Uterus (tissue), 4 donors: ENCODE measurements around the gene ERMP1. TPM values are rescaled to one million over a fixed set of nuclear protein-coding genes. Genes with fewer than 3 reads are reported as not detected.

Experiments
- DNase-seq, 2 donors: peaks; one replicate each; pipeline ENCODE4 v3.0.0-alpha.2; 2019 to 2020
- H3K27ac ChIP-seq, 2 donors: fragments of 200-600 bp; sonication (generic); 1 replicate in 1 of 2; 2 replicates in 1 of 2; pipeline ENCODE4 v1.5.1; 2016 to 2018
- H3K27me3 ChIP-seq, 2 donors: fragments of 200-600 bp; sonication (generic); one replicate each; pipeline ENCODE4 v1.5.1; 2018 to 2019; ENCODE audit warnings: control low read depth in 1 of 2
- H3K36me3 ChIP-seq, 2 donors: fragments of 200-600 bp; sonication (generic); one replicate each; pipeline ENCODE4 v1.5.1; 2019; ENCODE audit warnings: control low read depth in 1 of 2
- H3K4me1 ChIP-seq, 2 donors: fragments of 200-600 bp; sonication (generic); one replicate each; pipeline ENCODE4 v1.5.1; 2018 to 2019; ENCODE audit warnings: control low read depth in 1 of 2
- H3K4me3 ChIP-seq, 2 donors: fragments of 200-600 bp; sonication (generic); 1 replicate in 1 of 2; 2 replicates in 1 of 2; pipeline ENCODE4 v1.5.1; 2018 to 2019; ENCODE audit warnings: mild to moderate bottlenecking in 1 of 2
- H3K9me3 ChIP-seq, 2 donors: fragments of 200-600 bp; sonication (generic); one replicate each; pipeline ENCODE4 v1.5.1; 2019; ENCODE audit warnings: control low read depth in 1 of 2
- POLR2A ChIP-seq, 2 donors: fragments of 450-650 bp; IDR thresholded peaks; one replicate each; pipeline ENCODE4 v1.6.1; 2016; ENCODE audit warnings: antibody characterized with exemption in 2 of 2, mild to moderate bottlenecking in 1 of 2, moderate library complexity in 1 of 2
- intact Hi-C: fragments of 100-400 bp; cut with DNase I; formaldehyde crosslinking; loops from one replicate; pipeline ENCODE4 v1.15.1; 2023; ENCODE audit warnings: low total_unique reads
- total RNA-seq, 4 donors: library from RNA; depleted of rRNA in 3 of 4; stranded (reverse); fragments of >200 nt in 3 of 4; gene quantifications; one replicate each; pipeline versions ENCODE4 v1.1.0 to v1.2.4, GENCODE V29; 2014 to 2023
- TF ChIP-seq, protein P1 (sequence below), 4 experiments: fragments of 200-600 bp in 2 of 4; fragments of 450-650 bp in 2 of 4; sonication (generic) in 2 of 4; IDR thresholded peaks; one replicate each; pipeline ENCODE4 v1.5.1; 2016 to 2019; ENCODE audit warnings: antibody characterized with exemption in 4 of 4, mild to moderate bottlenecking in 2 of 4, moderate library complexity in 1 of 4
- donor health status: DM: yes; HTN: yes; CAD: no.

The ERMP1 gene
- total RNA-seq, 4 donors from 2014 or later, result 7.9 to 34.9 (median 11.5) TPM

DNA sequence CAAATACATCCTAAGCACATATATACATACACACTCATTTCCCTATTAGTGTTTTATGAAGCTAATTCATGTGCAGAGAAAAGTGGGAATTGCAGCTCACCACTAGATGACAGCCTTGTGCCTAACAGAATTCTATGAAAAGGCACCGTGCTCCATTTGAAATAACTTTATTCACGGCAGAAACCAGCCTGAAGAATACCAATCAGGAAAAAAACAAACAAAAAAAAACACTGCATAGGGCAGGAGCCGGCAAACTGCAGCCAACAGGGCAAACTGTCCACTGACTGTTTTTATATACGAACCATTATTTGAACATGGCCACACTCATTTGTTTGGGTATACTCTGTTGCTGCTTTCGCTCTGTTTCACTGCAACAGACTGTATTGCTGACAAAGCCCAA is 33.6 kb downstream of the ERMP1 start:
- no peak overlapping the region for H3K27ac ChIP-seq
- TF ChIP-seq, protein P1, sequence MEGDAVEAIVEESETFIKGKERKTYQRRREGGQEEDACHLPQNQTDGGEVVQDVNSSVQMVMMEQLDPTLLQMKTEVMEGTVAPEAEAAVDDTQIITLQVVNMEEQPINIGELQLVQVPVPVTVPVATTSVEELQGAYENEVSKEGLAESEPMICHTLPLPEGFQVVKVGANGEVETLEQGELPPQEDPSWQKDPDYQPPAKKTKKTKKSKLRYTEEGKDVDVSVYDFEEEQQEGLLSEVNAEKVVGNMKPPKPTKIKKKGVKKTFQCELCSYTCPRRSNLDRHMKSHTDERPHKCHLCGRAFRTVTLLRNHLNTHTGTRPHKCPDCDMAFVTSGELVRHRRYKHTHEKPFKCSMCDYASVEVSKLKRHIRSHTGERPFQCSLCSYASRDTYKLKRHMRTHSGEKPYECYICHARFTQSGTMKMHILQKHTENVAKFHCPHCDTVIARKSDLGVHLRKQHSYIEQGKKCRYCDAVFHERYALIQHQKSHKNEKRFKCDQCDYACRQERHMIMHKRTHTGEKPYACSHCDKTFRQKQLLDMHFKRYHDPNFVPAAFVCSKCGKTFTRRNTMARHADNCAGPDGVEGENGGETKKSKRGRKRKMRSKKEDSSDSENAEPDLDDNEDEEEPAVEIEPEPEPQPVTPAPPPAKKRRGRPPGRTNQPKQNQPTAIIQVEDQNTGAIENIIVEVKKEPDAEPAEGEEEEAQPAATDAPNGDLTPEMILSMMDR (IDR thresholded peaks at IDR 0.05), result peak; percentile 52 to 68 (median 62)
- TF ChIP-seq POLR2A (IDR thresholded peaks at IDR 0.05), result no peak
- no peak for DNase-seq
- H3K27me3 ChIP-seq, result no peaks in the 10 kb centered on the region
- H3K4me1 ChIP-seq, result peaks cover 0 to 5% of the 10 kb centered on the region in 2 donors
- intact Hi-C loops, result no loop called here
- H3K4me3 ChIP-seq, result no peak overlapping the region
- H3K9me3 ChIP-seq, result no peaks in the 10 kb centered on the region
- H3K36me3 ChIP-seq, result no peaks in the 10 kb centered on the region

DNA sequence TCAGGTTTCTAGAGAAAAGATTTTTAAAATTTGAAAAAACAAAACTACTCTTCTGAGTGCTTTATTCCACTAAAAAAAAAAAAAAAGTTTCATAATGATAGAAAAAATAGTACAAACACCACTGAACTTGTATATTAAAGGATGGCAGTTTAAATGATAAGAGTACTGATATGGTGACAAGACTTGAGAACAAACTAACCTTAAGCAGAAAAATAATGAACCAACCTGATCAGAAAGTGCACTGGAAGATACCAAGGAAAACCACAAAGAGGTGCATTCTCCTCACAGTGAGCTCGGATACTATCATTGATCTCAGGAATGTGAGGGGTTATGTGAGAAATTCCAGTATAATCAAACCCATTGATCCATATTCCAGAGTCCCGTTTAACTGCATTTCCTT is 34.3 kb downstream of the ERMP1 start:
- Histone ChIP-seq H3K27me3 (no peaks in the 10 kb centered on the region), H3K4me1 (peaks cover 0 to 5% of the 10 kb centered on the region in 2 donors), H3K27ac (no peak overlapping the region), H3K9me3 (no peaks in the 10 kb centered on the region), H3K4me3 (no peak overlapping the region), H3K36me3 (no peaks in the 10 kb centered on the region)
- intact Hi-C loops, result no loop called here
- no peak for TF ChIP-seq POLR2A (IDR thresholded peaks at IDR 0.05)
- TF ChIP-seq, protein P1 (IDR thresholded peaks at IDR 0.05), result no peak
- DNase-seq, result no peak

DNA sequence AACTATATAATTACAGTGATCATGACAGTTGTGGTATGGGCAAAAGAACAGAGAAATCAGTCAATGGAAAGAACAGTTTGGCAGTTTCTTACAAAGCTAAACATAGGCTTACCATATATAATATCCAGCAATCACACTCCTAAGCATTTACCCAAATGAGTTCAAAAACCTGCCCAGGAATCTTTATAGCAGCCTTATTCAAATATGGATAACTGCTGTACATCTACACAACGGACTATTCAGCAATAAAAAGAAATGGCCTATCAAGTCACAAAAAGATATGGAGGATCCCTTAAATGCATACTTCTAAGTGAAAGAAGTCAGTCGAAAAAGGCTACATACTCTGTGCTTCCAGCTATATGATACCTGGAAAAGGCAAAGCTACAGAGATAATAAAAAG is 36.6 kb downstream of the ERMP1 start:
- Histone ChIP-seq H3K27me3 (no peaks in the 10 kb centered on the region), H3K4me3 (no peak overlapping the region), H3K4me1 (no peaks in the 10 kb centered on the region), H3K36me3 (no peaks in the 10 kb centered on the region), H3K27ac (no peak overlapping the region), H3K9me3 (no peaks in the 10 kb centered on the region)
- no peak for TF ChIP-seq POLR2A (IDR thresholded peaks at IDR 0.05)
- TF ChIP-seq, protein P1 (IDR thresholded peaks at IDR 0.05), result no peak
- no peak for DNase-seq
- intact Hi-C loops, result no loop called here

DNA sequence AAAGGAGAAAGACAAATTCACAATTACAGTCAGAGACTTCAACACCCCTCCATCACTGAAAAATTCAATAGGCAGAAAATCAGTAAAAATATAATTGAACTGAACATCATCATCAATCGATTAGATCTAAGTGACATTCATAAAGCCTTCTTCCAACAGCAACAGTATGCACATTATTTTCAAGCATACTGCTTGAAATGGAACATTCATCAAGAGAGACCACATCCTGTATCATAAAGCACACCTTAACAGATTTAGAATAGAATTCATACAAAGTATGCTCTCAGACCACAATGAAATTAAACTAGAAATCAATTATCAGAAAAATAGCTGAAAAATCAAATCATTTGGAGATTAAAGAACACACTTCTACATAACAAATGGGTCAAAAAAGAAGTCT is 39.1 kb downstream of the ERMP1 start:
- TF ChIP-seq, protein P1 (IDR thresholded peaks at IDR 0.05), result no peak
- TF ChIP-seq POLR2A (IDR thresholded peaks at IDR 0.05), result no peak
- Histone ChIP-seq H3K27me3 (no peaks in the 10 kb centered on the region), H3K4me3 (no peak overlapping the region), H3K4me1 (no peaks in the 10 kb centered on the region), H3K36me3 (no peaks in the 10 kb centered on the region), H3K9me3 (no peaks in the 10 kb centered on the region), H3K27ac (no peak overlapping the region)
- intact Hi-C loops, result no loop called here
- no peak for DNase-seq

DNA sequence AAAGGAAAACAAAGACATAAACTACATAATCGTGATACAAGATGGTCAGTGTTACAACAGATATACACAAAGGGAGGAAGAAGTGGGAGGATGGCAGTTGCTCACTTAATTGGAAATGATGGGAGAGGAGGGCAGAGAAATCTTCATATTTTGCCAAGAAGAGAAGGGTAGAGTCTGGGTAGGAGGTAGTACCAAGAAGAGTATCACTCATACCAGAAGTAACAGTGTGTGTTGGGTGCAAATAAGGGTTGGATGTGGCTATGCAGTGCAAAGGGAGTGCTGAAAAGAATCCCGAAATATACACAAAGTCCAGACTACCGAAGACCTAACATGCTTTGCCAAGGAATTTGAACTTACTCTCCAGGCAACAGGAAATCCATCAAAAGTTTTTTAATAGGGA is 41.0 kb downstream of the ERMP1 start:
- Histone ChIP-seq H3K4me1 (no peaks in the 10 kb centered on the region), H3K9me3 (no peaks in the 10 kb centered on the region), H3K4me3 (no peak overlapping the region), H3K27me3 (no peaks in the 10 kb centered on the region), H3K36me3 (no peaks in the 10 kb centered on the region), H3K27ac (no peak overlapping the region)
- intact Hi-C loops, result no loop called here
- TF ChIP-seq POLR2A (IDR thresholded peaks at IDR 0.05), result no peak
- TF ChIP-seq, protein P1 (IDR thresholded peaks at IDR 0.05), result no peak
- no peak for DNase-seq
